Hepatocyte (in vitro differentiated cells): Measurements from ENCODE around the gene XPO5.

ENCODE experiments used
- EZH2phosphoT487 ChIP-seq: fragments of 200-600 bp; sonication (generic); IDR thresholded peaks from one replicate; pipeline ENCODE4 v1.6.1; 2018; ENCODE audit warnings: antibody characterized with exemption, mild to moderate bottlenecking, low read depth, moderate library complexity; ENCODE audit not compliant: unreplicated experiment, severe bottlenecking
- TF ChIP-seq, protein P1 (sequence below): fragments of 200-600 bp; sonication (generic); IDR thresholded peaks from 2 replicates; pipeline ENCODE4 v1.5.1; 2016; ENCODE audit warnings: antibody characterized with exemption, mild to moderate bottlenecking; ENCODE audit not compliant: poor library complexity

DNA sequence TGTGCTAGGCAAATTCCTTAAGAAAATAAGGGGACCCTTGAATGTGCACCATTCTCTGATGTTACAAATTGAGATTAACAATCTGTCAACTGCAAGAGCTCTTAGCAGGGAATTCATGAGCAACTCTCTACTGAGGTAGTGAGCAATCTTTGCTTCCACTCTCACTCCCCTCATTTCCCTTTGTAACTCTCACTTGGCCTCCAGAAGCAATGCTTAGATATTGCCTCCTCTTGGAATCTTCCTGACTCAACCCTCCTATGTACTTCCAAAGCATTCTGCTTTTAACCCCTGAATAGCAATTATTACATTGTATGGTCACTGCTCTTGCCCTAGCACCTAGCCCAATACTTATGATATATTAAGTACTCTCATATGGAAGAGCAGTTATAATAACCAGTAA is 16.5 kb downstream of the XPO5 start:
- TF ChIP-seq, protein P1, sequence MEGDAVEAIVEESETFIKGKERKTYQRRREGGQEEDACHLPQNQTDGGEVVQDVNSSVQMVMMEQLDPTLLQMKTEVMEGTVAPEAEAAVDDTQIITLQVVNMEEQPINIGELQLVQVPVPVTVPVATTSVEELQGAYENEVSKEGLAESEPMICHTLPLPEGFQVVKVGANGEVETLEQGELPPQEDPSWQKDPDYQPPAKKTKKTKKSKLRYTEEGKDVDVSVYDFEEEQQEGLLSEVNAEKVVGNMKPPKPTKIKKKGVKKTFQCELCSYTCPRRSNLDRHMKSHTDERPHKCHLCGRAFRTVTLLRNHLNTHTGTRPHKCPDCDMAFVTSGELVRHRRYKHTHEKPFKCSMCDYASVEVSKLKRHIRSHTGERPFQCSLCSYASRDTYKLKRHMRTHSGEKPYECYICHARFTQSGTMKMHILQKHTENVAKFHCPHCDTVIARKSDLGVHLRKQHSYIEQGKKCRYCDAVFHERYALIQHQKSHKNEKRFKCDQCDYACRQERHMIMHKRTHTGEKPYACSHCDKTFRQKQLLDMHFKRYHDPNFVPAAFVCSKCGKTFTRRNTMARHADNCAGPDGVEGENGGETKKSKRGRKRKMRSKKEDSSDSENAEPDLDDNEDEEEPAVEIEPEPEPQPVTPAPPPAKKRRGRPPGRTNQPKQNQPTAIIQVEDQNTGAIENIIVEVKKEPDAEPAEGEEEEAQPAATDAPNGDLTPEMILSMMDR = no peak
- no peak for TF ChIP-seq EZH2phosphoT487
